ENCODE measurements around the gene TXK. TPM values are rescaled to one million over a fixed set of nuclear protein-coding genes. Genes with fewer than 3 reads are reported as not detected.

The TXK gene
- total RNA-seq, 3 donors from 2014 or later, result 1.6 to 3.4 (median 3.2) TPM

- no peaks in the 10 kb centered on the region for H3K4me1 ChIP-seq
- H3K4me3 ChIP-seq, result no peak overlapping the region
- no peaks in the 10 kb centered on the region for H3K9me3 ChIP-seq
- H3K27me3 ChIP-seq, result no peaks in the 10 kb centered on the region
- no peak for DNase-seq (ENCODE audit: low spot score in 2 of 2)
- no peaks in the 10 kb centered on the region for H3K36me3 ChIP-seq
- TF ChIP-seq POLR2AphosphoS5 (IDR thresholded peaks at IDR 0.05) (no peak), CTCF (IDR thresholded peaks at IDR 0.05) (no peak), POLR2A (IDR thresholded peaks at IDR 0.05) (no peak)
- intact Hi-C loops (cut with DNase I; ENCODE audit: low total_unique reads), result no loop called here
- H3K27ac ChIP-seq, result no peak overlapping the region
Measured at GRCh38 chr4:48028696-48029095, 105.4 kb downstream of the TXK start.

- Histone ChIP-seq H3K27me3 (no peaks in the 10 kb centered on the region), H3K27ac (no peak overlapping the region), H3K36me3 (no peaks in the 10 kb centered on the region), H3K4me1 (no peaks in the 10 kb centered on the region), H3K4me3 (no peak overlapping the region), H3K9me3 (no peaks in the 10 kb centered on the region)
- no peak for TF ChIP-seq POLR2AphosphoS5 (IDR thresholded peaks at IDR 0.05)
- intact Hi-C loops (cut with DNase I; ENCODE audit: low total_unique reads), result no loop called here
- DNase-seq (ENCODE audit: low spot score in 2 of 2), result no peak
Measured at GRCh38 chr4:48027653-48028052, 106.4 kb downstream of the TXK start.

- intact Hi-C loops (cut with DNase I; ENCODE audit: low total_unique reads), result no loop called here
- no peaks in the 10 kb centered on the region for H3K36me3 ChIP-seq
Measured at GRCh38 chr4:48025005-48025404, 109.0 kb downstream of the TXK start.

GRCh38 chr4:48024522-48024921, 109.5 kb downstream of the TXK start:
- H3K27ac ChIP-seq, result peak overlapping the region in 1 of 2 donors; percentile 8
- no peaks in the 10 kb centered on the region for H3K9me3 ChIP-seq
- no peaks in the 10 kb centered on the region for H3K4me1 ChIP-seq
- no peaks in the 10 kb centered on the region for H3K36me3 ChIP-seq
- no peak for DNase-seq (ENCODE audit: low spot score in 2 of 2)
- no peaks in the 10 kb centered on the region for H3K27me3 ChIP-seq
- H3K4me3 ChIP-seq, result no peak overlapping the region
- intact Hi-C loops (cut with DNase I; ENCODE audit: low total_unique reads), result no loop called here
- TF ChIP-seq POLR2AphosphoS5 (IDR thresholded peaks at IDR 0.05) (no peak), POLR2A (IDR thresholded peaks at IDR 0.05) (no peak), CTCF (IDR thresholded peaks at IDR 0.05) (no peak)

More at GRCh38 chr4:48025005-48025404, 109.0 kb downstream of the TXK start:
- no peaks in the 10 kb centered on the region for H3K4me1 ChIP-seq
- peak overlapping the region in 1 of 2 donors; percentile 8 for H3K27ac ChIP-seq
- H3K9me3 ChIP-seq, result no peaks in the 10 kb centered on the region
- no peak overlapping the region for H3K4me3 ChIP-seq
- TF ChIP-seq POLR2A (IDR thresholded peaks at IDR 0.05) (no peak), POLR2AphosphoS5 (IDR thresholded peaks at IDR 0.05) (no peak), CTCF (IDR thresholded peaks at IDR 0.05) (no peak)
- no peak for DNase-seq (ENCODE audit: low spot score in 2 of 2)
- no peaks in the 10 kb centered on the region for H3K27me3 ChIP-seq

- Histone ChIP-seq H3K27ac (no peak overlapping the region), H3K4me3 (no peak overlapping the region), H3K27me3 (no peaks in the 10 kb centered on the region), H3K36me3 (no peaks in the 10 kb centered on the region), H3K9me3 (no peaks in the 10 kb centered on the region), H3K4me1 (no peaks in the 10 kb centered on the region)
- intact Hi-C loops (cut with DNase I; ENCODE audit: low total_unique reads), result no loop called here
- DNase-seq (ENCODE audit: low spot score in 2 of 2), result no peak
- TF ChIP-seq POLR2AphosphoS5 (IDR thresholded peaks at IDR 0.05), result no peak
- no peak for TF ChIP-seq POLR2A (IDR thresholded peaks at IDR 0.05)
- TF ChIP-seq CTCF (IDR thresholded peaks at IDR 0.05), result no peak
Measured at GRCh38 chr4:48022192-48022799, 111.8 kb downstream of the TXK start.
